Posterior vena cava (tissue), 2 donors: Measurements from ENCODE around the gene PDE6B. TPM values are rescaled to one million over a fixed set of nuclear protein-coding genes. Genes with fewer than 3 reads are reported as not detected.
"Not testable (repeated sequence)": the region's sequence is repeated elsewhere in the genome, so short reads cannot be mapped to it uniquely, and the experiment has no call there.

Experiments used
- DNase-seq: peaks from one replicate; pipeline ENCODE4 v3.0.0-alpha.2; 2020; ENCODE audit warnings: low spot score
- intact Hi-C, 2 donors: fragments of 100-400 bp; cut with DNase I; formaldehyde crosslinking; loops; one replicate each; pipeline versions ENCODE4 v1.14.1 to v1.14.2; 2022 to 2023
- total RNA-seq, 2 donors: library from RNA; stranded (reverse); fragmentation: NEBNext Ultra II Directional; extraction: Animal tissue kit (Norgen Biotek cat#: 25700); gene quantifications; one replicate each; pipeline ENCODE4 v1.2.1, GENCODE V29; 2021
- donor health status: DM: yes; HTN: yes; CAD: no.
- donor health status: DM: yes; HTN: yes; CAD: no.

Gene PDE6B
- total RNA-seq, 2 donors from 2014 or later: 1.4 to 3.7 TPM

DNA sequence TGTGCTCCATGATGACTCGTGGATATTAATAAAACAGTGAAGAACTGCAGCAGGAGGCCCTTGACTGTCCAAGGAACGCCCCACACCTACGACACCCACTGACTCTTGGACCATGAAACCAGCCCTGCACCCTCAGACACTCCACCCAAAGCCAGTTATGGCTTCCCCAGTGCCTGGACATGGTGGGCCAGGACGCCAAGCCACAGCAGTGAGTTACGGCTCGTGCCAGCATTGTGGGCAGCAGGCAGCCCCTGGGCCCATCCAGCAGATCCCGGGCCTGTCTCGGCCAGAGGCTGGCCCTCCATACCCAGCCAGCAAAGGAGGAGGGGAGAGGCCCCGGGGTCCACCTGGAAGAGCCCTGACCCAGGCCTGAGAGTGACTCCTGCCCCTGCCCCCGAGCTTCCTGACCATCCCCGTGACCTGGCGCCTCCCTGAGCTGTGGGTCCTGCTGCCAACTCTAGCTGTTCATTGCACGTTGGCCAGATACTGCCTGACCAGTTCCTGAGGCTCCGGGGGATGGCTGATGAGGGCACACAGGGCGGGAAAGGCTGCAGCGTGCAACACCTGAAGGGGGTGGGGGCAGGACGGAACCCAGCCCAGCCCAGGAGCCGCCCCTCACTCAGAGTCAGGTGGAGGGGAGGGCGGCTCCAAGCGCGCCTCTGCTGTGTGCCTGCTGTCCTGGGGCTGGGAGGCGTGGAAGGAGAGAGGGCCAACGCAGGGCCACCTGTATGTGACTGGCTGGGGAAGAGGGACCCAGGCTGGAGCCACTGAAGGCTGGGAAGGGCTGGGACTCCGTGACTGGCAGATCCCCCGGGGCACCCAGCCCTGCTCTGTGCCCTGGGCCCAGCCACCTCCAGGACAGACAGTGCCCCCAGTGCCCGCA lies 62.8 kb downstream of the PDE6B start:
- DNase-seq: no peak
- intact Hi-C loops: no loop called here

DNA sequence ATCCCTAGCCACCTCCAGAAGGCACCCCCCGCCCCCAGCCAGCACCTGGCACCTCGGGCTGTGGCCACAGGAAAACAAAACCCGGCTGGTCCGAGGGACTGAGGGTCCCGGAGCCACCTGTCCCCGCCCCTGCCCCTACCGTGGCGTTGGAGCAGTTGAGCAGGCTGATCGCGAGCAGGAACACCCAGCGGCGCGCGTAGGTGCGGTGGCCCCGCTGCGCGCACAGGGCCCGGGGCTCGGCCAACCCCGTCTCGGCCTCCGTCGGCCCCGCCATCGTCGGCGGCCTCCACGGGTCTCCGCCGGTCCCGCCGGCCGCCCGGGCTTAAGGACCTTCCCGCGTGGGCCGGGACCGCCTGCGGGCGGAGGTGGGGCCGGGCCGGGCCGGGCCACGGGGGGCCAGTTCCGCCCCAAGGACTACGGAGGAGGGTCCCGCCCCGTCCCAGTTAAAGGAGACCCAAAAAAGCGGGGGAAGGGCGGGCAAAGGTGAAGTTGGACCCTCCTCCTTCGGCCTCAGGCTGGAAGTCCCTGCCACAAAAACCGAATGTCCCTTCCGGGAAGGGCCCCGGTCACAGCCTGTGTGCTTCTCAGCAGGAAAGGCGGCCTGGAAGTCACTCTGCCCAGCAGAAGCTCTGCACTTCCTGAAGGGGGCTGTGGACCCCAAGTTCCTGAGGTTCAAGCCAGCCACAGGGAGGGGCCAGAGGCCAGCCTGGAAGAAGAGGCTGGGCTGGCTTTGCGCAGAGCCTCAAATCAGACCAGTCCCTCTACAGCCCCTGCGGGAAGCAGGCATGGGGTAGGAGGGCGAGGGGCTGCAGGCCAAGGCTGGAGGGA lies 63.7 kb downstream of the PDE6B start, which contains the start of gene SLC49A3:
TSS of gene SLC49A3 (minus strand) at position 298 of the 828 bp plus-strand sequence. CDS start at position 274, 24 bp downstream.
- intact Hi-C loops: no loop called here

DNA sequence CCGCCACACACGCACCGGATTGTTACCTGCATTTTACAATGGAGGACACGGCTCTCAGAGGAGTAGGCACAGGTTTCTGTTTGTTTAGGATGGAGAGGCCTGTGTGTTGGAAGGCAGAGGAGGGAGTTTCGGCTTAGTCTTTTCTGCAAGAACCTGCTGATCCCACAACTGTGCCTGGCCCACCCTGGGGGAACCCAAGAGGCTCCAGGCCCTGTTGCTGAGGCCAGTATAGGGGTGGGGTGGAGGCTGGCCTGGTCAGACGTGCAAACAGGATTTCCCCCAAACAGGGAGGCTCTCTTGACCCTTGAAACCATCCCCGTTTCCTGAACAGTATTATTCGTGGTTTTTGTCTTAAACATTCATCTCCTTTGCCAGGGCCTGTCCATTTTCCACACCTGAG lies 64.3 kb downstream of the PDE6B start:
- no peak for DNase-seq
- intact Hi-C loops: no loop called here

More for the DNA sequence above, 63.7 kb downstream of the PDE6B start, which contains the start of gene SLC49A3:
- DNase-seq: no peak

DNA sequence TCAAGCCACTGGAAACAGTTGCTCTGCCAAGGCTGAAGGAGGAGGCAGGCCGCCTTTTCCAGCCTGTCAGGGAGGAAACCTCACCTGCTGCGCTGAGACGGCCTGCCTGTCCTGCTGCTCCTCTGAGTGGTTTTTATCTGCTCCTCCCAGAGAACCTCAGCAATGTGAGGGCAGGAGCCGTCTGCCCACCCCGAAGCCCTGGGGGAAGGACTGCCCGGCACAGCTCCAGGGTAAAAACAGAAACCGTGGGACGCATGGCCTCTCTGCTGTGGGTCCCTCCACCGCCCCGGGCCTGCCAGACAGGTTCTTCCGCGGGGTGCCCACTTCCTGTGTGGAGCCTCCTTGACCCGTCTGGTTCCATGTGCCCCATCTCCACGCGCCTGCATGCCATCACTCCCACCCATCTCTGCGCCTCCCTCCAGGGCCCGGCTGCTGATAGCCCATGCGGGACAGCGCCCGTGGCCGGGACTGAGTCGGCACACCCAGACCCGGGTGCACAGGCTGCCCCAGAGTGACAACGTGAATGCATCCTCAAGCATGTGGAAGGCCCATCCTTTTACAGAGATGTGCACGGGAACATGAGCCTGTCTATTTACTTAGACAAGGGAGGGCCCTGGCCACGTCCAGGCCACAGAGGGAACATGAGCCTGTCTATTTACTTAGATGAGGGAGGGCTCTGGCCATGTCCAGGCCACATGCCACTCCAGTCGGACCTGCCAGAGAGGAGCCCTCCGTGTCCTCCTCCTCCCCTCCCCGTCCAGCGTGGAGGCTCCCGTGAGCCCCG lies 67.6 kb downstream of the PDE6B start:
- DNase-seq: no peak
- intact Hi-C loops: no loop called here

DNA sequence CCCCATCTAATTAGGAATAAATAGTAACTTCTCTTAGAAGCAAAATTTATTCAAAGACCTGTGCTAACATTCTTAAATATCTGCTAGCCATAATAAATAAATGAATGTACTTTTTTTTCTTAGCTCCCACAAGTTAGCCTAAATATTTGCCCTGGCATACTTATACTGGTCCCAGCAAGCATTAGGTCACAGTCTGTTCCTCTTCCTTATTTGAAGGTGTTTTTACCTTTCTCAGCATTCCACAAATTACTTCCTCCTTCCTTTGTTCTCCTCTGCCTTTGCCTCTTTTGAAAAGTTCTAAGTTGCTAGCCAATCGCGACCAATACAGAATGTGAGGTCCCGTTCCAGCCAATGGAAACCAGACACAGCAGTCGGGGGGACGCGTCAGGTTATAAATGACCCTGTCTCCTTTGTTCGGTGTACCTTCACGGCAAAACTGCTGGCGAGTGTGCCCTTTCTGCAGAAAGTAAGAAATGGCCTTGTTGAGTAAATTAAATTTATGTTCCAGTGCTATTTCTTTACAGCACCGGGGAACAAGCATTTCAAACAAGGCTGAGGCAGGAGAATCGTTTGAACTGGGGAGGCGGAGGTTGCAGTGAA lies 69.1 kb downstream of the PDE6B start:
- intact Hi-C loops, DNase-seq: not testable (repeated sequence)

DNA sequence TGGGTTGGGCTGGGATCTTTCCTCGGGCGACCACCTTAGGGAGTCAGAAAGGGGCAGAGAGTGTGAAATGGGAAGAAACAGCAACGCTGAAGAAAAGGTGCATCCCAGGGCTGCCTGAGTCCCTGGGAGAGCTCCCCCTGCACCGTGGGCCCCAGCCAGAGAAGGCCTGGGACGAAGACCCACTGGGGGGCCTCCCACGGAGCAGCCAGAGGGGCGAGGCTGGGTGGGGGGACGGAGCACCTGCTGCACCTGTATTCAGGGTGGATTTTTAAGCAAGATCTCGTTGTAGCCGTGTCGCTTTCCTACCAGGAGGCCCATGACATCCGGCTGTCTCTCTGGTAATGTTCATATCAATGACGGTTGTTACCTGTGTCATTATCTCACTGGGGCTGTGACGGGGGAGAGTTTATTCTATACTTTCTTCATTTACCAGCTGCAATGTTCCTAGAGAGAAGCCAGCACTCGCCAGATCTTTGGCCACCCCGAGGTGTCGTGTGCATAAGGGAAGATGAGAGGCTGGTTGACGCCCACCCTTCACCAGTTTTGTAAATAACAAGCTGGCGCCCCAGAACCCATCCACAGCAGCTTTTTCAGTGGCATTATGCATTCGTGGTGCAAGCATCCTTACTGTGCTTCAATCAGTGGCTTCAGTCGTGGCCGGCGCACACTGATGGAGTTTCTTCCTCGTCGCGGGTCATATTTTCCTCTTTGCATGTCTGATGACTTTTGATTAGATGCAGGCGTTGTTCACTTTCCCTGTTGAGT lies 74.6 kb downstream of the PDE6B start:
- intact Hi-C loops: no loop called here
- DNase-seq: no peak

DNA sequence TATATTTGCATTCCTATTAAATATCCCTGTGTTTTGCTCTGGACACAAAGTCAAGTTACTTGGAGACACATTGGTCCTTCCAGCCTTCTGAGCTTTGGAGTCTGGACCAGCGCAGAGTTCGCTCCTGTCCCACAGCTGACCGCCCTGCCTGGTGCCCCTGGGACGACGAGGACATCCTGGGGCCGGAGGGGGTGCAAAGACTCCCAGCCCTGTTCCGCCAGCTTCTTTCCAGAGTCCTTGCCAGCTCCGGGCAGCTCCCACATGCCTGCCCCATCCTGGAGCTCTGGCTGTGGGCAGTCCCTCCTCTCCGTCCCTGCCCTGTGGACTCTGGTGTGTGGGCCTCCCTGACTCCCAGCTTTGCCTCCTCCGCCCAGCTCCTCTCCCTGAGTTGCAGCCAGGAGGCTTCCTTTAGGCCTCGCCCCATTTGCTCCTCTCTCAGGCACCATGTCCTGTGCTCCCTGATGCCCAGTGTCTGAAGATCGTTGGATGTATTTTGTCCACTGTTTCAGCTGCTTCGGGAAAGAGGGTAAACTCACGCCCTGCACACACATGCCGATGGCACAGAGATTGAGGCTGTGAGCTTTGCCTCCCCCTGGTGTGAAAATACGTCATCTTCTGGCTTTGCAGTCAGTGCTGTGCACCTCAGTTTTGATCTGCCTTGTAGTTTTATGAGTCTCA lies 75.4 kb downstream of the PDE6B start:
- intact Hi-C loops: no loop called here
- no peak for DNase-seq

DNA sequence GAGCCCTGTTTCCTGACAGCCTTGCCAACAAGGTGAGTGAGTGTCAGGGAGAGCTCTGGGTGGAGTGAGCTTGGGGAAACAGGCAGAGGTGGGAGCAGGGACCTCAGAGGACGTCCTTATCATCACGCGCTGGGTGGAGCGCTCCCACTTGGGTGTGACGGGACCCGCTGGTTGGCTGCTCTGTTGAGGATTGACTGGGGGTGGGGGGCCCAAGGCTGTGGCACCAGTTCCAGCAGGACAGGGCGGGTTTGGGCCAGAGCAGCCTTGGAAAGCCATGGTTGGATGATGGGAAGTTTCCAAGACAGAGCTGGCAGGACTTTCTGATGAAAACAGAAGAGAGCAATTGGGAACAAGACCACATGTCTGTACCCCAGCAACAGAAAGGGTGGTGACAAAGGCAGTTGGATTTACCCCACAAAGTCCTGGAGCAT lies 77.3 kb downstream of the PDE6B start:
- intact Hi-C loops: no loop called here
- no peak for DNase-seq

DNA sequence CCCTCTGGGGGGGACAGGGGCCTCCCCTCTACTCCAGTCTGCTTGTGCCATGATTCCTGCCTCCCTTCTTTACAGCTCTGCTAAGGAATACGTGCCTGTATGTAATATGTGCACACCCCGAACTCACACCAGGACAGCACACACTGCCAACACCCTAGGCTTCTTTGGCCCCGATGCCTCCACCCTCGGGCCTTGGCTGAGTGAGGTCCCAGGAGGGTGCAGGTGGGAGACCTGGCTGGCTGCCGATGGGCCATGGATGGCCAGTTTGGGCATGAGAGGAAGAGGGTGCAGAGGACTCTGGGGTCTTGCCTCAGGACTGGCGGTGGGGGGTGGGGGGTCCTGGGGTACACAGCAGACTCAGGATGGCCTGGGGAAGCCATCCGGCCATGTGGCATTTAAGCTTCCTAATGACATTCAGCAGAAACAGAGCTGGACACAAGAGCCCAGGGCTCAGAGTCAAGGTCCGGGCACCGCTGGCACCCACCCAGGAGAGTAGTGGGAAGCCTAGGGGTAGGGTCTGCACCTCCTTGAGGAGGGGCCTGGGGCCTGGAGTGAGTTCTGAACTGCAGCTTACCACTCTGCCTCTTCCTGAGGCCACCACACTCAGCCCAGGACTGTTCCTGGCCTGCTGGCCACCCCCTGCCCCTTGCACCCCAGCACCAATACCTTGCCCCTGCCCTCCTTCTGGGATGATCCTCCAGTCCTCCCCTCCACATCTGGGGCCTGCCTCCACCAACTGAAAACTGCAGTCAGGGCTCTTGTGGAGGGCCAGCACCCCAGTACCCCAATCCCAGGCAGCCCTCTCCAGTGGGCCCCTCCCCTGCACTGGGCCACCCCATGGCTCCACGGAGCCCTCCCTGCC lies 78.2 kb downstream of the PDE6B start:
- intact Hi-C loops: no loop called here
- no peak for DNase-seq

DNA sequence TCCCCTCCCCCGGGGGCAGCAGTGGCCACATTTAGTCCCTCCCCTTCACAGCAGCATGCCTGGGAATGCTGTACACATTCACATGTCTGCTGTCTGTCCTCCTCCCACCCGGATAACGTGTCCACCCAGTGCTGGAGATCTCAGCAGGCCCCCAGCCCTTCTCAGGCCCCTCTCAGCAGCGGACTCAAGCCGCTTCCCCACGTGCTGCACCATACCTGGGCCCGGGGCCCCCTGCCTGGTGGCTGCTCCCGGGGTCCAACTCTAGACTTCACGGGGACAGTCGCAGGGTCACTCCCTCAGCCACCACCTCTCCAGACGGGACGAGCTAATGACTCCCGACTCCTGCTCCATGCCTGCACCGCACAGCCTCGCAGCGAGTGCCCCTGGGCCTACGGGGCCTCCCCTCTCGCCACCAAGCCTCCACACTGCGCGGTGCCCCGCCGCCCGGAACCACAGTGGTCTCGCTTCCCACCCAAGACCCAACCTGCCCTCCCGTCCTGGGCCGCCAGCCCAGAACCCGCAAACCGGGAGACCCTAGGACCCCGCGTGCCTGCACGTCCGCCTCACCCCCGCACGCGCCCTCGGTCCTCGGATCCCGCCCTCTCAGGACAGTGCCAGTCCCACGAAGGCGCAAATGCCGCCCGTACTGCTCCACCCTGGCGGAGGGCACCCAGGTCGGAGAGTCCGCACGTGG lies 79.0 kb downstream of the PDE6B start:
- peak; percentile 81 for DNase-seq
- intact Hi-C loops: no loop called here

DNA sequence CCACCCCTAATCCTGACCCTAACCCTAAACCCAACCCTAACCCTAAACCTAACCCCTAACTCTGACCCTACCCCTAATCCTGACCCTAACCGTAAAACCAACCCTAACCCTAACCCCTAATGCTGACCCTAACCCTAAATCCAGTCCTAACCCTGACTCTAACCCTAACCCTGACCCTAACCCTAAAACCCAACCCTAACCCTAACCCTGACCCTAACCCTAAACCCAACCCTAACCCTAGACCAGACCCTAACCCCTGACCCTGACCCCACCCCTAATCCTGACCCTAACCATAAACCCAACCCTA lies 79.6 kb downstream of the PDE6B start:
- intact Hi-C loops: no loop called here
- no peak for DNase-seq

DNA sequence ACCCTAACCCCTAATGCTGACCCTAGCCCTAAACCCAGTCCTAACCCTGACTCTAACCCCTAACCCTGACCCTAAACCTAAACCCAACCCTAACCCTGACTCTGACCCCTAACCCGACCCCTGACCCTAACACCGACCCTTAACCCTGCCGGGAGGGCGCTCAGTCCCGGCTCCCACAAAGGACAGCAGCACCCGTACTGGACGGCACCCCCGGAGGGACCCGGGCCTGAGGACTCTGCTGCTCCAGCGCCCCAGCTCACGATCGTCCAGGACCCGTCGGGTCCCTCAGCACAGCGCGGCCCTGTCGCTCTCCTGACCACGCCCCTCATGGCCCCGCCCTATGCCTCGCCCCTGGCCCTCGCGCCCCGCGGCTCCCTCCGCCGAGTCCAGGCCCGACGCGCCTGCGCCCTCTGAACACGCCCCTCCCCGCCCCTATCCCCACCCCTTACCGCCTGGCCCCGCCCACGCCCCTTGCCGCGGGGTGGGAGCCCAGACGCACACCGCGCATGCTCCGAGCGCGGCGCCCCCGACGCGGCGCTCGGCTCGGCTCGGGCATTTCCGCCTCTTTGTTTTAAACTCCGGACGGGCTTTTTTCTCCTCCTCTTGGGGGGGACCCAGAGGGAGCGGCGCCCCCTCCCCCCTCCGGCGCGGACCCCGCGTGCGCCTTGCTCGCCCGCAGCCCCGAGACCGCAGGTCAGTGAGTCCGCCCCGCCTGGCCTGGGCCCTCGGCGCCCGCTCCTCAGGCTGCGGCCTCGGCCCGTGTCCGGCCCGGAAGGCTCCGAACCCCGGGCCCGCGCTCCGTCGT lies 80.1 kb downstream of the PDE6B start, which contains the start of gene PCGF3:
TSS of gene PCGF3 (plus strand) at position 555 of the 805 bp plus-strand sequence. CDS start 27,849 bp downstream, outside the sequence.
- DNase-seq: peak; percentile 99
- intact Hi-C loops: no loop called here

DNA sequence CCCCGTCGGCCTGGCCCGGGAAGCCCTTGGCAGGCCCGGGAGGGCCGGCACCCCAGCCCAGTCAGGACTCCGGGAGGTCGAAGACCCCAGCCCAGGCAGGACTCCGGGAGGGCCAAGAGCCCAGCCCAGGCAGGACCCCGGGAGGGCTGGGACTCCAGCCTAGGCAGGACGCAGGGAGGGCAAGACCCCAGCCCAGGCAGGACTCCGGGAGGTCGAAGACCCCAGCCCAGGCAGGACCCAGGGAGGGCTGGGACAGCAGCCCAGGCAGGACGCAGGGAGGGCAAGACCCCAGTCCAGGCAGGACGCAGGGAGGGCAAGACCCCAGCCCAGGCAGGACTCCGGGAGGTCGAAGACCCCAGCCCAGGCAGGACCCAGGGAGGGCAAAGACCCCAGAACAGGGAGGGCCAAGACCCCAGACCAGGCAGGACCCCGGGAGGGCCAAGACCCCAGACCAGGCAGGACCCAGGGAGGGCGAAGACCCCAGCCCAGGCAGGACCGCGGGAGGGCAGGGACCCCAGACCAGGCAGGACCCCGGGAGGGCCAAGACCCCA lies 80.8 kb downstream of the PDE6B start:
- intact Hi-C loops, DNase-seq: not testable (repeated sequence)

DNA sequence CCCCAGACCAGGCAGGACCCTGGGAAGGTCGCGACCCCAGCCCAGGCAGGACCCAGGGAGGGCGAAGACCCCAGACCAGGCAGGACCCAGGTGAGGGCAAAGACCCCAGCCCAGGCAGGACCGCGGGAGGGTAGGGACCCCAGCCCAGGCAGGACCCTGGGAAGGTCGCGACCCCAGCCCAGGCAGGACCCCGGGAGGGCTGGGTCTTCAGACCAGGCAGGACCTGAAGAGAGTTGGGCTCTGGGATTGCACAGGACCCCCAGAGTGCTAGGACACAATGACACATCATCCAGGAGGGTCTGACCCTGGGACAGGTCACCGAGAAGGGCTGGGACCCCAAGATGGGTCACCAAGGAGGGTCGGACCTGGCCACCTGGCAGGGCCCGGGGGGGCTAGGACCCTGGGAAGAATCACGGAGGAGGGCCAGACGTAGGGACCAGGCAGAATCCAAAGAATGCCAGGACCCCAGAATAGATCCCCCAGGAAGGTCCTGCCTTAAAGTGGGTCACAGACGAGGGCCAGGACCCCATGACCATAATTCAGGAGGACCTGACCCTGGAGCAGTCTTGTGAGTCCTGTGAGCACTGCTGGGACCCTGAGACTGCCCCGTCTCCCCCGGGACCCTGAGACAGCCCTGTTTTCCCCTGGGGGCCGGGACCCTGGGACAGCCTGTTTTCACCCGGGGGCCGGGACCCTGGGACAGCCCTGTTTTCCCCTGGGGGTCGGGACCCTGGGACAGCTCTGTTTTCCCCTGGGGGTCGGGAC lies 81.6 kb downstream of the PDE6B start:
- DNase-seq: no peak
- intact Hi-C loops: no loop called here
